CD4-positive, alpha-beta memory T cell (primary cell): ENCODE measurements around the gene DTWD2. TPM values are rescaled to one million over a fixed set of nuclear protein-coding genes. Genes with fewer than 3 reads are reported as not detected.
"Not testable (repeated sequence)": the region's sequence is repeated elsewhere in the genome, so short reads cannot be mapped to it uniquely, and the experiment has no call there.

Source experiments
- CTCF ChIA-PET: fragments of 350-600 bp; sonication (Branson Sonifier 250); formaldehyde crosslinking; loops from one replicate; lab custom pipeline; 2021; ENCODE audit warnings: inconsistent platforms; ENCODE audit not compliant: partially characterized antibody; lab: Charles Lee
- POLR2A ChIA-PET: fragments of 350-600 bp; sonication (Branson Sonifier 250); formaldehyde crosslinking; loops from one replicate; lab custom pipeline; 2021; ENCODE audit not compliant: partially characterized antibody; lab: Charles Lee
- DNase-seq, 5 donors: peaks; one replicate each; pipeline versions ENCODE4 v3.0.0 to v3.0.0-alpha.2; 2020 to 2022; ENCODE audit warnings: mixed read lengths in 1 of 5
- H3K27ac ChIP-seq: one replicate; pipeline ENCODE4 v1.7.0; 2013; ENCODE audit warnings: low read depth, low read length
- H3K27me3 ChIP-seq: 2 replicates; pipeline ENCODE4 v1.7.0; 2013; ENCODE audit warnings: mild to moderate bottlenecking, low read length, moderate library complexity; ENCODE audit not compliant: insufficient read depth
- H3K36me3 ChIP-seq: 2 replicates; pipeline ENCODE4 v1.7.0; 2013; ENCODE audit warnings: mild to moderate bottlenecking, low read length, moderate library complexity; ENCODE audit not compliant: insufficient read depth
- H3K4me1 ChIP-seq: 2 replicates; pipeline ENCODE4 v1.7.0; 2013; ENCODE audit warnings: mild to moderate bottlenecking, low read length, moderate library complexity; ENCODE audit not compliant: insufficient read depth
- H3K4me3 ChIP-seq, 2 donors: one replicate each; pipeline ENCODE4 v1.7.0; 2013; ENCODE audit warnings: low read length in 2 of 2, mild to moderate bottlenecking in 1 of 2
- H3K9me3 ChIP-seq, 2 donors: one replicate each; pipeline ENCODE4 v1.7.0; 2013; ENCODE audit warnings: low read length in 2 of 2, control low read depth in 1 of 2; ENCODE audit not compliant: control insufficient read depth in 1 of 2
- H3K27ac Mint-ChIP-seq, 7 donors: one replicate each; pipeline ENCODE4 v1.8.0; 2020 to 2021; ENCODE audit warnings: mixed read lengths in 7 of 7, mild to moderate bottlenecking in 6 of 7, inconsistent platforms in 3 of 7, moderate library complexity in 3 of 7
- H3K27me3 Mint-ChIP-seq, 2 donors: one replicate each; pipeline ENCODE4 v1.8.0; 2020 to 2021; ENCODE audit warnings: mixed read lengths in 2 of 2
- H3K36me3 Mint-ChIP-seq, 2 donors: one replicate each; pipeline ENCODE4 v1.8.0; 2020 to 2021; ENCODE audit warnings: mixed read lengths in 2 of 2, inconsistent platforms in 1 of 2, mild to moderate bottlenecking in 1 of 2
- H3K4me1 Mint-ChIP-seq, 4 donors: one replicate each; pipeline ENCODE4 v1.8.0; 2020 to 2021; ENCODE audit warnings: mixed read lengths in 4 of 4, mild to moderate bottlenecking in 1 of 4
- H3K4me3 Mint-ChIP-seq, 8 donors: one replicate each; pipeline ENCODE4 v1.8.0; 2020 to 2021; ENCODE audit warnings: mixed read lengths in 8 of 8, mild to moderate bottlenecking in 7 of 8, moderate library complexity in 6 of 8, inconsistent platforms in 3 of 8
- H3K9me3 Mint-ChIP-seq, 8 donors: one replicate each; pipeline ENCODE4 v1.8.0; 2020 to 2021; ENCODE audit warnings: mixed read lengths in 8 of 8, mild to moderate bottlenecking in 5 of 8, inconsistent platforms in 3 of 8, moderate library complexity in 1 of 8
- intact Hi-C: fragments of 100-400 bp; cut with micrococcal nuclease; formaldehyde crosslinking; loops from one replicate; pipeline ENCODE4 v1.15.1; 2023
- polyA plus RNA-seq, 2 donors: library from polyadenylated mRNA; unstranded; fragments of 300-500 nt; fragmentation: Illumina TruSeq; gene quantifications; one replicate each; pipeline ENCODE4 v1.2.3, GENCODE V29; 2021
- total RNA-seq, 2 experiments: library from RNA; stranded (reverse); gene quantifications; one replicate each; pipeline ENCODE4 v1.2.3, GENCODE V29; 2021

The DTWD2 gene
- total and polyA plus RNA-seq, 4 experiments from 2014 or later: 2.0 to 3.5 (median 3.3) TPM

DNA sequence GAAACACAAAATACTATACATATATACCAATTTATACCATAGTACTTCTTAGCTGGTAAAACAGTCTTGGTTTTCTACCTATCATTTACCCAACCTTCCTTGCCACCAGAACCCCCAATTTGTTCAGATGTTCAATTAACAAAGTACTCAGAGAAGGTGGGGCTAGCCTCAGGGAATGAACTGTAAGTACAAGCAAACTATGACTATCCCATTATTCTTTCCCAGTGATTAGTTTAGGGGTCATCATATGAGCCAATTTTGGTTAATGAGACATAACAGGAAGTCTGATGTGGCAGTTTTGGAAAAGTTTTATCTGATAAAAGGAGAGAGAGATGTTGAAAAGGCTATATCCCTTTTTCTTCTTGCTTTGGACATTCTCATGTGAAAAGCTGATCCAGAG lies 125.8 kb downstream of the DTWD2 start:
- Mint-ChIP-seq H3K27me3 (no peaks in the 10 kb centered on the region), H3K9me3 (peaks cover 0 to 6% (median 1%) of the 10 kb centered on the region in 8 donors), H3K4me3 (no peak overlapping the region), H3K4me1 (no peaks in the 10 kb centered on the region), H3K36me3 (peaks cover 8 to 15% of the 10 kb centered on the region in 2 donors), H3K27ac (no peak overlapping the region)
- POLR2A ChIA-PET: no interaction called here
- DNase-seq: no peak
- Histone ChIP-seq H3K9me3 (no peaks in the 10 kb centered on the region), H3K27me3 (no peaks in the 10 kb centered on the region), H3K4me3 (no peak overlapping the region), H3K4me1 (no peaks in the 10 kb centered on the region), H3K27ac (no peak overlapping the region), H3K36me3 (no peaks in the 10 kb centered on the region)
- intact Hi-C loops: no loop called here
- CTCF ChIA-PET: no interaction called here

DNA sequence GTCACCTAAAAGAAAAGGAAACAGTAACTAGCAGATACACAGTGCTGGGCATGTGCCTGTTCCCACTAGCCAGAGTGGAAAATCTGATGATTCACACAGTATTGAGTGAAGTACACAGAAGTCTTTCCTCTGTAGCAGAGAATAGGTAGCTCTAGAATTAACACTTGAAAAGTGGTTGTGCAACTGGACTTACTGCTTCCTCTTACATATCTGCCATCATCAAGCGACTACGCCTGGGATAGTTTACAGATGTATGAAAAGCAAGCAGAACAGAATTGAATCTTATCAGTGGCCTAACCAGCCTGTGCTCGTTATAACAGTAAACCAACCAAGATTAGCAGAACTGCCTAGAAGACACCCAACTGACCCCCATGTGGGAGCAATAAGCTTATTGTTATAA lies 130.6 kb downstream of the DTWD2 start:
- H3K4me3 ChIP-seq: no peak overlapping the region
- no peak for DNase-seq
- no peaks in the 10 kb centered on the region for H3K9me3 ChIP-seq
- ChIA-PET CTCF (no interaction called here), POLR2A (no interaction called here)
- Mint-ChIP-seq H3K27ac (no peak overlapping the region), H3K9me3 (peaks cover 0 to 12% (median 9%) of the 10 kb centered on the region in 8 donors), H3K4me3 (no peak overlapping the region), H3K36me3 (peaks cover 5 to 10% of the 10 kb centered on the region in 2 donors), H3K27me3 (no peaks in the 10 kb centered on the region), H3K4me1 (no peaks in the 10 kb centered on the region)
- H3K27ac ChIP-seq: no peak overlapping the region
- no peaks in the 10 kb centered on the region for H3K4me1 ChIP-seq
- H3K36me3 ChIP-seq: no peaks in the 10 kb centered on the region
- H3K27me3 ChIP-seq: no peaks in the 10 kb centered on the region
- intact Hi-C loops: no loop called here

GRCh38 chr5:118854819-118855218 lies 133.5 kb downstream of the DTWD2 start:
- H3K4me1 ChIP-seq: no peaks in the 10 kb centered on the region
- no peaks in the 10 kb centered on the region for H3K27me3 Mint-ChIP-seq
- H3K27ac ChIP-seq: no peak overlapping the region
- H3K9me3 ChIP-seq: no peaks in the 10 kb centered on the region
- no peak overlapping the region for H3K4me3 Mint-ChIP-seq
- ChIA-PET CTCF (no interaction called here), POLR2A (no interaction called here)
- no peak overlapping the region for H3K4me3 ChIP-seq
- no peak for DNase-seq
- intact Hi-C loops: no loop called here
- H3K27ac Mint-ChIP-seq: no peak overlapping the region
- H3K4me1 Mint-ChIP-seq: no peaks in the 10 kb centered on the region
- peaks cover 0 to 1% of the 10 kb centered on the region in 2 donors for H3K36me3 Mint-ChIP-seq
- H3K27me3 ChIP-seq: no peaks in the 10 kb centered on the region
- peaks cover 0 to 32% (median 23%) of the 10 kb centered on the region in 8 donors for H3K9me3 Mint-ChIP-seq
- no peaks in the 10 kb centered on the region for H3K36me3 ChIP-seq

DNA sequence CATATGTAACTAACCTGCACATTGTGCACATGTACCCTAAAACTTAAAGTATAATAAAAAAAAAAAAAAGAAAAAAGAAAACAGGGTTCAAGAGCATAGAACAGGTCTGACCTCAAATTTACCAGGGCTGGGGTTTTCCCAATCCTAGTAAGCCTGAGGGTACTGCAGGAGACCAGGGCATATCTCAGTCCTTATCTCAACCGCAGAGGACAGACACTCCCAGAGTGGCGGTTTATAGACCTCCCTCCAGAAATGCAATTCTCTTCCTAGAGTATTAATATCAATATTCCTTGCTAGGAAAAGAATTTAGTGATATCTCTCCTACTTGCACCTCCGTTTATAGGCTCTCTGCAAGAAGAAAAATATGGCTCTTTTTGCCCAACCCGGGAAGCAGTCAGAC lies 136.6 kb downstream of the DTWD2 start:
- H3K4me3 Mint-ChIP-seq, H3K27ac Mint-ChIP-seq, H3K27me3 ChIP-seq, intact Hi-C loops, H3K36me3 ChIP-seq, H3K4me1 Mint-ChIP-seq, H3K36me3 Mint-ChIP-seq, H3K9me3 ChIP-seq, H3K4me1 ChIP-seq, H3K27ac ChIP-seq, DNase-seq, CTCF ChIA-PET, H3K27me3 Mint-ChIP-seq, H3K4me3 ChIP-seq, POLR2A ChIA-PET: not testable (repeated sequence)
- peaks cover 0 to 44% (median 34%) of the 10 kb centered on the region in 8 donors for H3K9me3 Mint-ChIP-seq

- DNase-seq, H3K4me1 Mint-ChIP-seq, H3K4me3 ChIP-seq, H3K27me3 Mint-ChIP-seq, H3K27me3 ChIP-seq, intact Hi-C loops, H3K27ac ChIP-seq, CTCF ChIA-PET, H3K27ac Mint-ChIP-seq, H3K9me3 ChIP-seq, H3K36me3 ChIP-seq, POLR2A ChIA-PET, H3K4me1 ChIP-seq, H3K4me3 Mint-ChIP-seq: not testable (repeated sequence)
- Mint-ChIP-seq H3K36me3 (peaks cover 4 to 23% of the 10 kb centered on the region in 2 donors), H3K9me3 (peaks cover 0 to 44% (median 34%) of the 10 kb centered on the region in 8 donors)
Measured at GRCh38 chr5:118849507-118849906, 138.8 kb downstream of the DTWD2 start.

DNA sequence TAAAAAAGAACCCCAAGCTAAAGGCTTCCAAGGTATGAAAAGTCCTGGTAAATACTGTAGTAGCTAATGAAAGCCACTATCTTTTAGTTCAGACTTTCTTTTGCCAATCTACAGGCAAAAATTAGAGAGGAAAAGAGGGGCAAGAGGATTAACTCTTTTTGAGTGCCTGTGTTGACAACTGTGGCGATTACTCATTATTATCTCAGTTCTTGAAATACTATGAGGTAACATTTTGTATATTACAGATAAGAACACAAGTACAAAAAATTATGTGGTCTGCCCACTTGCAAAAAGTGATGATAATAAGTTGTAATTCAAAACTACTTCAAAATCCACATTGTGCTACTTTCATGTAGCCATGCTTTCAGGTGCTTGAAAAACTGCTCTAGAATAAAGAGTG lies 144.0 kb downstream of the DTWD2 start:
- Histone ChIP-seq H3K4me1 (no peaks in the 10 kb centered on the region), H3K4me3 (no peak overlapping the region), H3K9me3 (no peaks in the 10 kb centered on the region), H3K27me3 (no peaks in the 10 kb centered on the region), H3K36me3 (no peaks in the 10 kb centered on the region), H3K27ac (no peak overlapping the region)
- no peak overlapping the region for H3K27ac Mint-ChIP-seq
- peaks cover 0 to 10% (median 6%) of the 10 kb centered on the region in 8 donors for H3K9me3 Mint-ChIP-seq
- CTCF ChIA-PET: no interaction called here
- no peak for DNase-seq
- POLR2A ChIA-PET: no interaction called here
- no peaks in the 10 kb centered on the region for H3K27me3 Mint-ChIP-seq
- peaks cover 5 to 28% of the 10 kb centered on the region in 2 donors for H3K36me3 Mint-ChIP-seq
- no peaks in the 10 kb centered on the region for H3K4me1 Mint-ChIP-seq
- no peak overlapping the region for H3K4me3 Mint-ChIP-seq
- intact Hi-C loops: no loop called here

- H3K4me1 Mint-ChIP-seq: no peaks in the 10 kb centered on the region
- Histone ChIP-seq H3K9me3 (no peaks in the 10 kb centered on the region), H3K27me3 (no peaks in the 10 kb centered on the region), H3K27ac (no peak overlapping the region), H3K4me1 (no peaks in the 10 kb centered on the region), H3K36me3 (no peaks in the 10 kb centered on the region), H3K4me3 (no peak overlapping the region)
- H3K4me3 Mint-ChIP-seq: no peak overlapping the region
- no peak overlapping the region for H3K27ac Mint-ChIP-seq
- no peaks in the 10 kb centered on the region for H3K27me3 Mint-ChIP-seq
- H3K36me3 Mint-ChIP-seq: peaks cover under 1 to 21% of the 10 kb centered on the region in 2 donors
- H3K9me3 Mint-ChIP-seq: no peaks in the 10 kb centered on the region
- intact Hi-C loops: no loop called here
- ChIA-PET CTCF (no interaction called here), POLR2A (no interaction called here)
- no peak for DNase-seq
Measured at GRCh38 chr5:118834710-118835109, 153.6 kb downstream of the DTWD2 start.

- Histone ChIP-seq H3K36me3 (no peaks in the 10 kb centered on the region), H3K27me3 (no peaks in the 10 kb centered on the region), H3K4me3 (no peak overlapping the region), H3K27ac (no peak overlapping the region), H3K9me3 (no peaks in the 10 kb centered on the region), H3K4me1 (no peaks in the 10 kb centered on the region)
- H3K27me3 Mint-ChIP-seq: no peaks in the 10 kb centered on the region
- peaks cover 0 to 21% of the 10 kb centered on the region in 2 donors for H3K36me3 Mint-ChIP-seq
- H3K27ac Mint-ChIP-seq: no peak overlapping the region
- POLR2A ChIA-PET: no interaction called here
- no peaks in the 10 kb centered on the region for H3K4me1 Mint-ChIP-seq
- DNase-seq: no peak
- intact Hi-C loops: no loop called here
- CTCF ChIA-PET: no interaction called here
- no peaks in the 10 kb centered on the region for H3K9me3 Mint-ChIP-seq
- H3K4me3 Mint-ChIP-seq: no peak overlapping the region
Measured at GRCh38 chr5:118832974-118833373, 155.4 kb downstream of the DTWD2 start.
